ENCODE data around the gene ACSS2.

The ACSS2 gene

DNA sequence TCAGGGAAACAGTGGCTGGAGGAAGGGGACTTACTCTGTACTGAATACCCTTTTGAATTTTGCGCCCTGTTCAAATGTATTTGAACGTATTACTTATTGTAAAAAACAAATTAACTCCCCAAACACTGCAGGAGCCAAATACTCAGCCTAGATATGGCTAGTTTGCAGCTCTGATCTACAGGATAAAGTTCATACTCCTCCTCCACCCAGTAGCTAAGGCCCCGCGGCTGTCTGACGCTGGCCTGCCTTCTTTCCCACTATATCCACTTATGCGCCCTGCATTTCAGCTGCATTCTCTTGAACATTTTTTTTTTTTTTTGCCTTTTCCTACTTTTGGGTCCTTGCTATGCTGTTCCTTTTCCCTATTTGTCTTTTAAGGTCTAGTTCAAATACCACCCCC is 72.7 kb downstream of the ACSS2 start:
- H3K27me3 Mint-ChIP-seq (ENCODE audit: low read depth), result no peaks in the 10 kb centered on the region
- H3K27ac Mint-ChIP-seq, result peak overlapping the region; percentile 14 to 45 (median 27)
- H3K4me1 Mint-ChIP-seq, result peaks cover 16% of the 10 kb centered on the region
- no peak overlapping the region for H3K4me3 Mint-ChIP-seq
- no peaks in the 10 kb centered on the region for H3K9me3 Mint-ChIP-seq
- TF ChIP-seq, protein P1, sequence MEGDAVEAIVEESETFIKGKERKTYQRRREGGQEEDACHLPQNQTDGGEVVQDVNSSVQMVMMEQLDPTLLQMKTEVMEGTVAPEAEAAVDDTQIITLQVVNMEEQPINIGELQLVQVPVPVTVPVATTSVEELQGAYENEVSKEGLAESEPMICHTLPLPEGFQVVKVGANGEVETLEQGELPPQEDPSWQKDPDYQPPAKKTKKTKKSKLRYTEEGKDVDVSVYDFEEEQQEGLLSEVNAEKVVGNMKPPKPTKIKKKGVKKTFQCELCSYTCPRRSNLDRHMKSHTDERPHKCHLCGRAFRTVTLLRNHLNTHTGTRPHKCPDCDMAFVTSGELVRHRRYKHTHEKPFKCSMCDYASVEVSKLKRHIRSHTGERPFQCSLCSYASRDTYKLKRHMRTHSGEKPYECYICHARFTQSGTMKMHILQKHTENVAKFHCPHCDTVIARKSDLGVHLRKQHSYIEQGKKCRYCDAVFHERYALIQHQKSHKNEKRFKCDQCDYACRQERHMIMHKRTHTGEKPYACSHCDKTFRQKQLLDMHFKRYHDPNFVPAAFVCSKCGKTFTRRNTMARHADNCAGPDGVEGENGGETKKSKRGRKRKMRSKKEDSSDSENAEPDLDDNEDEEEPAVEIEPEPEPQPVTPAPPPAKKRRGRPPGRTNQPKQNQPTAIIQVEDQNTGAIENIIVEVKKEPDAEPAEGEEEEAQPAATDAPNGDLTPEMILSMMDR (IDR thresholded peaks at IDR 0.05; ENCODE audit: unreplicated experiment in 3 of 3), result no peak
- H3K36me3 Mint-ChIP-seq (ENCODE audit: low read depth), result peaks cover 25% of the 10 kb centered on the region

DNA sequence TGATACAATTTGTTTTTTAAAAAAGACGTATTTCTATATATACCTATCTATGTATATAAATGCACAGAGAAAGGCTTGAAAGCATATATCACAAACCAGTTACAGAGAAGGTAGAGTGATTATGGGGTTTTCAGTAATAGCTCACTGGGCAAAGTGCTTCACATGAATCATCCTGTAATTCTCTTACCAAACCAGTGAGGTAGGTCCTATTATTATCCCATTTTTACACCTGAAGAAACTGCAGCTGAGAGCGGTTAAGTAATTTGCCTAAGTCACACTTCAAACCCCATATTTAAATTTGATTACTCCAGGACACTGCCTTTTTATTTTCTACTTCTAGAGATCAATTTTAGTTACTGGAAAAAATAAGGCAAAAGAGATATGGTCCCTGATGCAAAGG is 74.8 kb downstream of the ACSS2 start:
- peaks cover 34% of the 10 kb centered on the region for H3K4me1 Mint-ChIP-seq
- no peaks in the 10 kb centered on the region for H3K9me3 Mint-ChIP-seq
- peaks cover 11% of the 10 kb centered on the region for H3K36me3 Mint-ChIP-seq (ENCODE audit: low read depth)
- no peak overlapping the region for H3K4me3 Mint-ChIP-seq
- TF ChIP-seq, protein P1 (IDR thresholded peaks at IDR 0.05; ENCODE audit: unreplicated experiment in 3 of 3), result no peak
- H3K27ac Mint-ChIP-seq, result no peak overlapping the region
- no peaks in the 10 kb centered on the region for H3K27me3 Mint-ChIP-seq (ENCODE audit: low read depth)

DNA sequence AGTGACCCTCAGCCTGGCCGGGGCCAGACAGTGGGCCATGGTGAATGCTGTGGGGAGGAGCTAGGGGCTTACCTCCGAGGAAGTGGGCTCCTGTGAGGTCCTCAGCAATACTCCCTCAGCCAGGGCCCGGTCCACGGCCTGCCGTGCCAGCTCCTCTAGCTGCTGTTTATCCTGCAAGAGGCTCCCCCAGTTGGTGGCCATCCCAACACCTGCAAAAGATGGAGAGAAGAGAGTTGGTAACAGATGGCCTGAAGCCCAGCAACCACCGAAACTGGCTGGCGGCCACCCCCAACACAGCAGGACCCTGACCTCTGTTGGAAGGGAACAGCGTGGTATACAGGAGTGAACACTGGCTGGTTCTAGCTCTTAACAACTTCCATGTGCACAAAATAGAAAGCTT is 75.2 kb downstream of the ACSS2 start:
- Mint-ChIP-seq H3K4me1 (peaks cover 38% of the 10 kb centered on the region), H3K9me3 (no peaks in the 10 kb centered on the region), H3K36me3 (ENCODE audit: low read depth) (peaks cover 7% of the 10 kb centered on the region), H3K4me3 (no peak overlapping the region), H3K27ac (peak overlapping the region in 1 of 3 experiments; percentile 49), H3K27me3 (ENCODE audit: low read depth) (no peaks in the 10 kb centered on the region)
- TF ChIP-seq, protein P1 (IDR thresholded peaks at IDR 0.05; ENCODE audit: unreplicated experiment in 3 of 3), result no peak

DNA sequence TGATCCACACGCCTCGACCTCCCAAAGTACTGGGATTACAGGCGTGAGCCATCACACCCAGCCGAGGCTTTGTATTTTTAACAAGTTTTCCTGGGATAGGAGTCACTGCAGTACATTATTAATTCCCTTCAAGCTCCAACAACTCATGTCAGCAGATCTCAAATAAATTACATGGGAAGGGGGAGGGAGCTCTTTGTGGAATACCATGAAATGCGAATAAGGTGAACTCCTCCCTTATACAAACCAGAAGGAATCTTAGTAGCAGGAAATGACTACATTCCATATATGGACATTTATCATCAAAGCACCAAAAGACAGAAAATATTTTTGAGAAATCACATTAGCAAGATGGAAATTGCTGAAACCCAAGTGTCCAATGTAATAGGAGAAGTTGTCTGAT is 76.3 kb downstream of the ACSS2 start:
- Mint-ChIP-seq H3K4me3 (peak overlapping the region; percentile 60 to 78 (median 74)), H3K9me3 (no peaks in the 10 kb centered on the region), H3K4me1 (peaks cover 44% of the 10 kb centered on the region), H3K36me3 (ENCODE audit: low read depth) (peaks cover 5% of the 10 kb centered on the region), H3K27ac (peak overlapping the region; percentile 86 to 97 (median 94)), H3K27me3 (ENCODE audit: low read depth) (no peaks in the 10 kb centered on the region)
- TF ChIP-seq, protein P1 (IDR thresholded peaks at IDR 0.05; ENCODE audit: unreplicated experiment in 3 of 3), result no peak

DNA sequence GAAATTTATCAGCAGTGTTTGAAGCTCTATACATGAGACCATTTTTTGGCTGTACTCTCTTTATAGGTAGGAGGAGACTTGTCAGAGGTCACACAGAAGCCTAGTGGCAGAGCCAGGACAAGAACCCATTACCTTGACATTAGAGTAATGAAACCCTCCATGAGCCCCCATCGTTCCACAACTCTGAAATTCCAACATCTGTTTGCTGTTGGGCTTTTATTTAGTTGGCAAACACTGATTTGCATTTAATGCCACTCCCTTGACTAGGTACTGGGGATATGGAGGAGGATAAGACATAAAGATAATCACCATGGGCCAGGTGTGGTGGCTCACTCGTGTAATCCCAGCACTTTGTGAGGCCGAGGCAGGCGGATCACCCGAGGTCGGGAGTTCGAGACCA is 77.5 kb downstream of the ACSS2 start:
- H3K4me1 Mint-ChIP-seq, result peaks cover 43% of the 10 kb centered on the region
- TF ChIP-seq, protein P1 (IDR thresholded peaks at IDR 0.05; ENCODE audit: unreplicated experiment in 3 of 3), result no peak
- no peaks in the 10 kb centered on the region for H3K9me3 Mint-ChIP-seq
- peak overlapping the region; percentile 46 to 96 (median 46) for H3K4me3 Mint-ChIP-seq
- peak overlapping the region in 2 of 3 experiments; percentile 15 to 97 for H3K27ac Mint-ChIP-seq
- peaks cover 5% of the 10 kb centered on the region for H3K36me3 Mint-ChIP-seq (ENCODE audit: low read depth)
- H3K27me3 Mint-ChIP-seq (ENCODE audit: low read depth), result no peaks in the 10 kb centered on the region

DNA sequence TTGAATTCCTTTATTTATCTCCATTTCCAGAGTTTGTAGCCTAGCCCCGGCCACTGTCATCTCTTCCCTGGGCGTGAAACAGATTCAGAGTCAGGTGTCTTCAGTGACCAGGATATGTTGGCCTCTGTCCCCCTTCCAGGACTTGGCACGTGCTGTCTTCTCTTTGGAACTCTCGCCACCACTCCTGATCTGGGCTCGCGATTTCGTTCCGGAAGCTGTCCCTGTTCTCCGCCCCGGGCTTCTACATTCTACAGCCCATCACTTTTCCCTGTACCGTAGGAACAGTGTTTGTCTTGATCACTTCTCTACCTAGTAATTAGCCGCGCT is 78.5 kb downstream of the ACSS2 start:
- peaks cover 37% of the 10 kb centered on the region for H3K4me1 Mint-ChIP-seq
- no peaks in the 10 kb centered on the region for H3K27me3 Mint-ChIP-seq (ENCODE audit: low read depth)
- TF ChIP-seq, protein P1 (IDR thresholded peaks at IDR 0.05; ENCODE audit: unreplicated experiment in 3 of 3), result no peak
- peak overlapping the region; percentile 94 to 97 (median 96) for H3K4me3 Mint-ChIP-seq
- H3K27ac Mint-ChIP-seq, result peak overlapping the region; percentile 98 to 100 (median 99)
- H3K9me3 Mint-ChIP-seq, result no peaks in the 10 kb centered on the region
- peaks cover 5% of the 10 kb centered on the region for H3K36me3 Mint-ChIP-seq (ENCODE audit: low read depth)

Measured in nephron (organoid).